DOHH2 (cell line): Measurements from ENCODE around the gene CCDC194.

Experiments used
- H3F3A ChIP-seq: fragments of 200-600 bp; sonication (generic), shearing (Covaris generic); 2 replicates; pipeline ENCODE4 v1.6.0; 2016; ENCODE audit warnings: antibody characterized with exemption, mild to moderate bottlenecking; ENCODE audit not compliant: control insufficient read depth, insufficient read depth
- H3K27ac ChIP-seq: fragments of 200-600 bp; sonication (generic); 2 replicates; pipeline ENCODE4 v1.5.1; 2014; ENCODE audit warnings: low read depth, mild to moderate bottlenecking, low read length, moderate library complexity
- H3K27me3 ChIP-seq: fragments of 200-600 bp; sonication (generic); 2 replicates; pipeline ENCODE4 v1.6.1; 2014; ENCODE audit warnings: mild to moderate bottlenecking, low read length, mixed read lengths; ENCODE audit not compliant: control insufficient read depth
- H3K36me3 ChIP-seq: fragments of 200-600 bp; sonication (generic); 2 replicates; pipeline ENCODE4 v1.6.1; 2014; ENCODE audit warnings: mild to moderate bottlenecking, low read length, moderate library complexity, mixed read lengths; ENCODE audit not compliant: control insufficient read depth
- H3K4me1 ChIP-seq: fragments of 200-600 bp; sonication (generic); 2 replicates; pipeline ENCODE4 v1.6.1; 2014; ENCODE audit warnings: mild to moderate bottlenecking, low read length, mixed read lengths; ENCODE audit not compliant: control insufficient read depth
- H3K4me2 ChIP-seq: fragments of 200-600 bp; sonication (generic); 2 replicates; pipeline ENCODE4 v1.6.0; 2014; ENCODE audit warnings: mild to moderate bottlenecking, low read length, moderate library complexity
- H3K4me3 ChIP-seq: fragments of 200-600 bp; sonication (generic); 2 replicates; pipeline ENCODE4 v1.5.1; 2014; ENCODE audit warnings: mild to moderate bottlenecking, low read length, mixed read lengths
- H3K79me2 ChIP-seq: fragments of 200-600 bp; sonication (generic); 2 replicates; pipeline ENCODE4 v1.6.1; 2014; ENCODE audit warnings: mild to moderate bottlenecking, low read length, mixed read lengths; ENCODE audit not compliant: control insufficient read depth
- H3K9me2 ChIP-seq: fragments of 200-600 bp; sonication (generic); replicated peaks from 2 replicates; pipeline ENCODE4 v1.6.1; 2014; ENCODE audit warnings: mild to moderate bottlenecking, low read length, mixed read lengths; ENCODE audit not compliant: control insufficient read depth
- H3K9me3 ChIP-seq: fragments of 200-600 bp; sonication (generic); 2 replicates; pipeline ENCODE4 v1.6.1; 2014; ENCODE audit warnings: antibody characterized with exemption, low read length, mixed read lengths; ENCODE audit not compliant: control insufficient read depth, insufficient read depth
- H4K20me1 ChIP-seq: fragments of 200-600 bp; sonication (generic); 2 replicates; pipeline ENCODE4 v1.6.0; 2014; ENCODE audit warnings: low read depth, mild to moderate bottlenecking, antibody characterized with exemption, low read length, moderate library complexity; ENCODE audit not compliant: control insufficient read depth, insufficient read depth
- EZH2phosphoT487 ChIP-seq: fragments of 200-600 bp; sonication (generic); IDR thresholded peaks from 2 replicates; pipeline ENCODE4 v1.6.1; 2017; ENCODE audit warnings: borderline replicate concordance, mild to moderate bottlenecking, antibody characterized with exemption, low read length, moderate library complexity, mixed read lengths
- TF ChIP-seq, protein P1 (sequence below): fragments of 200-600 bp; sonication (generic); IDR thresholded peaks from one replicate; pipeline ENCODE4 v1.5.1; 2014; ENCODE audit warnings: antibody characterized with exemption, mild to moderate bottlenecking, low read depth, low read length; ENCODE audit not compliant: poor library complexity, severe bottlenecking

Gene CCDC194

DNA sequence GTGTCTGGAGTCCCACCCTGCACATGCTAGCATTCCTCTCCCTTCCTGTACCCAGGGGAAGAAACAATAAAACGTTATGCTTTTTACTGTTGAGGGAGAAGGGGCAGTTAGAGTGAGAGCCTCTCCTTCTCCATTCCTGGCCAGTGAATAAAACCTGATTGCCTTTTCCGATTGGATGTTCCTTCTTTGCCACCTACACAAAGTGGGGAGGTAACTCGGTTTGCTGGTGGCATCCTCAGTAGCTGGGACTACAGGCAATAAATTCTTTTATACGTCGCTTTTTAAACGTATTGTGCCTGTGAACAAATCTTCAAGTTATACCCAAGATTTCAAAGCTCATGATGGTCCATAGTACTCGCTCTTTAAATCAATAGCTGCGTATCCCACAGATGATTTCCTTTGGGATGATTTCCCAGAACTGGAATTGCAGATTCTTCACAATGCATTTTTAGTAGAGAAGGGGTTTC is 25.2 kb upstream of the CCDC194 start:
- H3K79me2 ChIP-seq = peaks cover 23% of the 10 kb centered on the region
- H3K4me3 ChIP-seq = peak overlapping the region; percentile 81
- TF ChIP-seq, protein P1, sequence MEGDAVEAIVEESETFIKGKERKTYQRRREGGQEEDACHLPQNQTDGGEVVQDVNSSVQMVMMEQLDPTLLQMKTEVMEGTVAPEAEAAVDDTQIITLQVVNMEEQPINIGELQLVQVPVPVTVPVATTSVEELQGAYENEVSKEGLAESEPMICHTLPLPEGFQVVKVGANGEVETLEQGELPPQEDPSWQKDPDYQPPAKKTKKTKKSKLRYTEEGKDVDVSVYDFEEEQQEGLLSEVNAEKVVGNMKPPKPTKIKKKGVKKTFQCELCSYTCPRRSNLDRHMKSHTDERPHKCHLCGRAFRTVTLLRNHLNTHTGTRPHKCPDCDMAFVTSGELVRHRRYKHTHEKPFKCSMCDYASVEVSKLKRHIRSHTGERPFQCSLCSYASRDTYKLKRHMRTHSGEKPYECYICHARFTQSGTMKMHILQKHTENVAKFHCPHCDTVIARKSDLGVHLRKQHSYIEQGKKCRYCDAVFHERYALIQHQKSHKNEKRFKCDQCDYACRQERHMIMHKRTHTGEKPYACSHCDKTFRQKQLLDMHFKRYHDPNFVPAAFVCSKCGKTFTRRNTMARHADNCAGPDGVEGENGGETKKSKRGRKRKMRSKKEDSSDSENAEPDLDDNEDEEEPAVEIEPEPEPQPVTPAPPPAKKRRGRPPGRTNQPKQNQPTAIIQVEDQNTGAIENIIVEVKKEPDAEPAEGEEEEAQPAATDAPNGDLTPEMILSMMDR = no peak
- no peaks in the 10 kb centered on the region for H3K9me3 ChIP-seq
- no peaks in the 10 kb centered on the region for H4K20me1 ChIP-seq
- H3K4me1 ChIP-seq = peaks cover 24% of the 10 kb centered on the region
- peaks cover 21% of the 10 kb centered on the region for H3K36me3 ChIP-seq
- no peaks in the 10 kb centered on the region for H3K27me3 ChIP-seq
- peaks cover 5% of the 10 kb centered on the region; the same call in 1 of the 2 replicates for H3F3A ChIP-seq
- H3K9me2 ChIP-seq = no peaks in the 10 kb centered on the region
- peak overlapping the region; percentile 80 for H3K4me2 ChIP-seq
- peak overlapping the region; percentile 56 for H3K27ac ChIP-seq

DNA sequence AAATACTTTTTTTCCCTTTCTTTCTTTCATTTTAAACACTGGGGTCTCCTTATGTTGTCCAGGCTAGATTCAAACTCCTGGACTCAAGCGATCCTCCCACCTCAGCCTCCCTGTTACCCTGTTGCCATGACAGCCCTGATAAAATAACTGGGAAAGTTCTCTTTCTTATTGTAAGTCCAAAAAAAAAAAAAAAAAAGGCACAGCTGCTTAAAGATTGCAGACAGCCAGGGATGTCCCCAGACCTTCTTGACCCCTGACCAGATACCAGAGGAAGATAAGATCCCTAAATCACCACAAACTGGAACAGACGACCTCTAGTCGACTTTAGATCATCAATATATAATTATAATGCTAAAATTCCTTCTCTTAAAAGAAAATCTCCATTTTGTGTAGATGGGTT is 24.7 kb upstream of the CCDC194 start:
- Histone ChIP-seq H3K4me3 (peak overlapping the region; percentile 81), H3K4me2 (peak overlapping the region; percentile 80), H3F3A (peaks cover 5% of the 10 kb centered on the region; the same call in 1 of the 2 replicates), H3K79me2 (peaks cover 28% of the 10 kb centered on the region), H3K27me3 (no peaks in the 10 kb centered on the region), H3K27ac (peak overlapping the region; percentile 56), H3K9me3 (no peaks in the 10 kb centered on the region), H4K20me1 (no peaks in the 10 kb centered on the region), H3K9me2 (no peaks in the 10 kb centered on the region), H3K4me1 (peaks cover 26% of the 10 kb centered on the region), H3K36me3 (peaks cover 26% of the 10 kb centered on the region)
- TF ChIP-seq, protein P1 = no peak
- TF ChIP-seq EZH2phosphoT487 = no peak

DNA sequence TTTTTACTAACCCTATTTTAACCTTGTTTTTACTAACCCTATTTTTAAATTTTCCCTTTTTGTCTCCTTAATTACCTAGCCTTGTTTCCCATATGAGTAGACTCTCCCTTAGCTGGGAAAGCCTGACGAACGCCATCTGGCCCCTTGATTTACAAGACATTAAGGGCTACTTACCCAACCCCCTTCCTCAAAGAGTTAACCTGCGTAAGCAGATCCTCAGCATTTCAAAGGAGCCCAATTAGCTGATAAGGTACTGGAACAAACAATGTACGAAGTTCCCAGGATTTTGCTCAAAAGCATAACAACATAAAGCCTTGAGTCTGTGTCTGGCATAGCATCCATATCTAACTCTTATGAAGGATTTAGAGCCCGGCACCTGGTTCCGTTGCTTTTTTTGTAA is 21.1 kb upstream of the CCDC194 start:
- Histone ChIP-seq H3K4me1 (peaks cover 48% of the 10 kb centered on the region), H3K9me3 (no peaks in the 10 kb centered on the region), H3K9me2 (no peaks in the 10 kb centered on the region), H3K27me3 (no peaks in the 10 kb centered on the region), H3K27ac (peak overlapping the region; percentile 94; the same call in 1 of the 2 replicates), H4K20me1 (no peaks in the 10 kb centered on the region), H3F3A (peaks cover 22% of the 10 kb centered on the region), H3K4me3 (no peak overlapping the region), H3K36me3 (peaks cover 47% of the 10 kb centered on the region), H3K4me2 (no peak overlapping the region), H3K79me2 (peaks cover 45% of the 10 kb centered on the region)
- TF ChIP-seq, protein P1 = no peak
- no peak for TF ChIP-seq EZH2phosphoT487
